ENCODE measurements around the gene LRRC45. TPM values are rescaled to one million over a fixed set of nuclear protein-coding genes. Genes with fewer than 3 reads are reported as not detected.

LRRC45 gene
- total RNA-seq, 3 donors from 2014 or later (not counting 1 experiment from before 2014, with no cell fraction given), result 15.9 to 21.6 (median 16.8) TPM

GRCh38 chr17:82007228-82007494, 15.9 kb upstream of the LRRC45 start:
- ATAC-seq, result no peak

DNA sequence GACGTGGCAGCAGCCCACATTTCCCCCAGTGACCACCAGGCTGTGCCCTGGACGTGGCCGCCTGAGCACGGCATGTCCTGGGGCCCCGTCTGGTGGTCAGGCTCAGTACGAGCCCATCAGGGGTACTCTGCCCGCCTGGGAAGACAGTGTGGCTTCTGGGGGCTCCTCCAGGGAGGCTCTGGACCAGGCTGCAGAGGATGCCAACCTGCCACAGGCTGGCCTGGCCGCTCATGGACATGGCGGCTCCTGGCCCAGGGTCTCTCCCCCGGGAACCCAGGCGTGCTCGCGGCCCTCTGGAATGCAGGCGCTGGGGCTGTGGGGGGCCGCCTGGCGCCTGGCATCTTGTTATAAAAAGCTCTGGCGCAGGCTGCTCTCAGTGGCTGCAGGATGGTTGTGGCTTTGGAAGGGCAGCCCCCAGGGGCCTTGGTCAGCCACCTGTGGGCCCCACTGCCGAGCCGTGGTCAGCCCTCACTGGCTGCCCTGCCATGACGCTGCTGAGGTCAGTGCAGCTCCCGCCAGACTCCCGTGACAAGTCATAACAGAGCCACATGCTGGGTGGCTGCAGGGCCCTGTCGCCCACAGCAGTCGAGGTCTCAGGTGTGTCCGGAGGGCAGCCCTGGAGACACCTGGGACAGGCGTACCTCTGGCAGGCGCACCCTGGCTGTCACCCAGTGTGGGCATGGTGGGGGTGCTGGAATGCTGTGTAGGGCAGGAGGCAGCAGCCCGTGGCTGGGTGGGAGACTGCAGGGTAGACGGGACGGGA, 15.4 kb upstream of the LRRC45 start:
- H3K27ac Mint-ChIP-seq, result no peak overlapping the region
- Histone ChIP-seq H3K27me3 (ENCODE audit: control insufficient read depth, insufficient read depth, low read length) (no peaks in the 10 kb centered on the region), H3K9me3 (ENCODE audit: control insufficient read depth, insufficient read depth, low read length) (no peaks in the 10 kb centered on the region), H3K4me3 (ENCODE audit: low read length) (no peak overlapping the region), H3K4me1 (ENCODE audit: control insufficient read depth, insufficient read depth, low read length) (no peaks in the 10 kb centered on the region), H3K27ac (ENCODE audit: low read length) (no peak overlapping the region), H3K36me3 (ENCODE audit: control insufficient read depth, insufficient read depth, low read length) (no peaks in the 10 kb centered on the region)
- intact Hi-C loops (cut with micrococcal nuclease), result no loop called here
- H3K4me1 Mint-ChIP-seq, result no peaks in the 10 kb centered on the region
- H3K36me3 Mint-ChIP-seq, result no peaks in the 10 kb centered on the region
- no peaks in the 10 kb centered on the region for H3K27me3 Mint-ChIP-seq (ENCODE audit: low read depth in 2 of 2)
- no peak overlapping the region for H3K4me3 Mint-ChIP-seq
- TF ChIP-seq, protein P1, sequence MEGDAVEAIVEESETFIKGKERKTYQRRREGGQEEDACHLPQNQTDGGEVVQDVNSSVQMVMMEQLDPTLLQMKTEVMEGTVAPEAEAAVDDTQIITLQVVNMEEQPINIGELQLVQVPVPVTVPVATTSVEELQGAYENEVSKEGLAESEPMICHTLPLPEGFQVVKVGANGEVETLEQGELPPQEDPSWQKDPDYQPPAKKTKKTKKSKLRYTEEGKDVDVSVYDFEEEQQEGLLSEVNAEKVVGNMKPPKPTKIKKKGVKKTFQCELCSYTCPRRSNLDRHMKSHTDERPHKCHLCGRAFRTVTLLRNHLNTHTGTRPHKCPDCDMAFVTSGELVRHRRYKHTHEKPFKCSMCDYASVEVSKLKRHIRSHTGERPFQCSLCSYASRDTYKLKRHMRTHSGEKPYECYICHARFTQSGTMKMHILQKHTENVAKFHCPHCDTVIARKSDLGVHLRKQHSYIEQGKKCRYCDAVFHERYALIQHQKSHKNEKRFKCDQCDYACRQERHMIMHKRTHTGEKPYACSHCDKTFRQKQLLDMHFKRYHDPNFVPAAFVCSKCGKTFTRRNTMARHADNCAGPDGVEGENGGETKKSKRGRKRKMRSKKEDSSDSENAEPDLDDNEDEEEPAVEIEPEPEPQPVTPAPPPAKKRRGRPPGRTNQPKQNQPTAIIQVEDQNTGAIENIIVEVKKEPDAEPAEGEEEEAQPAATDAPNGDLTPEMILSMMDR (IDR thresholded peaks at IDR 0.05), result no peak
- DNase-seq (no peak), ATAC-seq (no peak)
- WGBS (ENCODE audit: insufficient coverage), result 84% methylated on average over 30 of the region's 30 CpGs
- H3K9me3 Mint-ChIP-seq, result no peaks in the 10 kb centered on the region

More at GRCh38 chr17:82007228-82007494, 15.9 kb upstream of the LRRC45 start:
- Histone ChIP-seq H3K4me3 (ENCODE audit: low read length) (no peak overlapping the region), H3K27me3 (ENCODE audit: control insufficient read depth, insufficient read depth, low read length) (no peaks in the 10 kb centered on the region), H3K36me3 (ENCODE audit: control insufficient read depth, insufficient read depth, low read length) (no peaks in the 10 kb centered on the region), H3K9me3 (ENCODE audit: control insufficient read depth, insufficient read depth, low read length) (no peaks in the 10 kb centered on the region), H3K4me1 (ENCODE audit: control insufficient read depth, insufficient read depth, low read length) (no peaks in the 10 kb centered on the region), H3K27ac (ENCODE audit: low read length) (no peak overlapping the region)
- no peak overlapping the region for H3K27ac Mint-ChIP-seq
- 91% methylated on average over 6 of the region's 6 CpGs for WGBS (ENCODE audit: insufficient coverage)
- intact Hi-C loops (cut with micrococcal nuclease), result no loop called here
- H3K4me1 Mint-ChIP-seq, result no peaks in the 10 kb centered on the region
- TF ChIP-seq, protein P1 (IDR thresholded peaks at IDR 0.05), result no peak
- H3K9me3 Mint-ChIP-seq, result no peaks in the 10 kb centered on the region
- H3K4me3 Mint-ChIP-seq, result no peak overlapping the region
- no peak for DNase-seq
- H3K27me3 Mint-ChIP-seq (ENCODE audit: low read depth in 2 of 2), result no peaks in the 10 kb centered on the region
- H3K36me3 Mint-ChIP-seq, result no peaks in the 10 kb centered on the region

- Mint-ChIP-seq H3K9me3 (no peaks in the 10 kb centered on the region), H3K4me1 (no peaks in the 10 kb centered on the region), H3K27me3 (ENCODE audit: low read depth in 2 of 2) (no peaks in the 10 kb centered on the region), H3K4me3 (no peak overlapping the region), H3K36me3 (no peaks in the 10 kb centered on the region), H3K27ac (no peak overlapping the region)
- ATAC-seq, result no peak
- no peaks in the 10 kb centered on the region for H3K27me3 ChIP-seq (ENCODE audit: control insufficient read depth, insufficient read depth, low read length)
- H3K36me3 ChIP-seq (ENCODE audit: control insufficient read depth, insufficient read depth, low read length), result no peaks in the 10 kb centered on the region
- H3K27ac ChIP-seq (ENCODE audit: low read length), result no peak overlapping the region
- TF ChIP-seq, protein P1 (IDR thresholded peaks at IDR 0.05), result no peak
- no peak for DNase-seq
- WGBS (ENCODE audit: insufficient coverage), result 98% methylated on average over 26 of the region's 26 CpGs
- H3K9me3 ChIP-seq (ENCODE audit: control insufficient read depth, insufficient read depth, low read length), result no peaks in the 10 kb centered on the region
- no peak overlapping the region for H3K4me3 ChIP-seq (ENCODE audit: low read length)
- no peaks in the 10 kb centered on the region for H3K4me1 ChIP-seq (ENCODE audit: control insufficient read depth, insufficient read depth, low read length)
- intact Hi-C loops (cut with micrococcal nuclease), result no loop called here
These were observed 14.7 kb upstream of the LRRC45 start for GRCh38 chr17:82008258-82008940.

Measured in natural killer cell (primary cell).